Fibroblast of lung (primary cell): Measurements from ENCODE around the gene ZNF646.

Experiments
- EZH2 ChIP-seq: IDR thresholded peaks from 2 replicates; pipeline ENCODE4 v1.5.1; 2012; ENCODE audit warnings: low read length, control low read depth, mild to moderate bottlenecking; ENCODE audit errors: missing control alignments
- TF ChIP-seq, protein P1 (sequence below), 2 donors: IDR thresholded peaks in 1 of 2; conservative IDR thresholded peaks in 1 of 2; 1 replicate in 1 of 2; 2 replicates in 1 of 2; pipeline ENCODE4 v1.5.1; 2011 to 2012; ENCODE audit warnings: low read length in 2 of 2, control low read depth in 1 of 2, inconsistent platforms in 1 of 2, low read depth in 1 of 2, mild to moderate bottlenecking in 1 of 2

DNA sequence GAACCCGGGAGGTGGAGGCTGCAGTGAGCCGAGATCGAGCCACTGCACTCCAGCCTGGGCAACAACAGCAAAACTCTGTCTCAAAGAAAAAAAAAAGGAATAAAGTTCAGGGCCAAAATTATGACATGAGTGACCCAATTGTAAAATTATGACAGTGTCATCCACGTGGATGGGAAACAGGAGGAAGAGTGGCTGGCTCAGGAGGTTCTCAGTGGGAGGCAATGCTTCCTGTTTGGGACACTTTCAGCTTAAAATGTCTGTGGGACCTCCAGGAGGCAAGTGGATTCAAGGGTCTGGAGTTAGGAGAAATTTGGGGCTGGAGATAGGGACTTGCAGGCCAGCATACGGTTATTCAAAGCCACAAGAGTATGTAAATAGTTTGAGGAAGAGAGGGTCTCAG, 48.9 kb upstream of the ZNF646 start:
- TF ChIP-seq EZH2, result no peak
- TF ChIP-seq, protein P1, sequence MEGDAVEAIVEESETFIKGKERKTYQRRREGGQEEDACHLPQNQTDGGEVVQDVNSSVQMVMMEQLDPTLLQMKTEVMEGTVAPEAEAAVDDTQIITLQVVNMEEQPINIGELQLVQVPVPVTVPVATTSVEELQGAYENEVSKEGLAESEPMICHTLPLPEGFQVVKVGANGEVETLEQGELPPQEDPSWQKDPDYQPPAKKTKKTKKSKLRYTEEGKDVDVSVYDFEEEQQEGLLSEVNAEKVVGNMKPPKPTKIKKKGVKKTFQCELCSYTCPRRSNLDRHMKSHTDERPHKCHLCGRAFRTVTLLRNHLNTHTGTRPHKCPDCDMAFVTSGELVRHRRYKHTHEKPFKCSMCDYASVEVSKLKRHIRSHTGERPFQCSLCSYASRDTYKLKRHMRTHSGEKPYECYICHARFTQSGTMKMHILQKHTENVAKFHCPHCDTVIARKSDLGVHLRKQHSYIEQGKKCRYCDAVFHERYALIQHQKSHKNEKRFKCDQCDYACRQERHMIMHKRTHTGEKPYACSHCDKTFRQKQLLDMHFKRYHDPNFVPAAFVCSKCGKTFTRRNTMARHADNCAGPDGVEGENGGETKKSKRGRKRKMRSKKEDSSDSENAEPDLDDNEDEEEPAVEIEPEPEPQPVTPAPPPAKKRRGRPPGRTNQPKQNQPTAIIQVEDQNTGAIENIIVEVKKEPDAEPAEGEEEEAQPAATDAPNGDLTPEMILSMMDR (conservative IDR thresholded peaks at IDR 0.05 in 1 of 2, IDR thresholded peaks at IDR 0.05 in 1 of 2; ENCODE audit: low read depth in 1 of 2, low read length in 2 of 2), result no peak
